GM12874 (cell line): ENCODE measurements around the gene EXOC3L2.

ENCODE experiments used
- TF ChIP-seq, protein P1 (sequence below): IDR thresholded peaks from 2 replicates; pipeline ENCODE4 v1.5.1; 2011; ENCODE audit warnings: low read depth, mild to moderate bottlenecking, control low read depth, low read length, moderate library complexity; ENCODE audit not compliant: insufficient read depth

Gene EXOC3L2

DNA sequence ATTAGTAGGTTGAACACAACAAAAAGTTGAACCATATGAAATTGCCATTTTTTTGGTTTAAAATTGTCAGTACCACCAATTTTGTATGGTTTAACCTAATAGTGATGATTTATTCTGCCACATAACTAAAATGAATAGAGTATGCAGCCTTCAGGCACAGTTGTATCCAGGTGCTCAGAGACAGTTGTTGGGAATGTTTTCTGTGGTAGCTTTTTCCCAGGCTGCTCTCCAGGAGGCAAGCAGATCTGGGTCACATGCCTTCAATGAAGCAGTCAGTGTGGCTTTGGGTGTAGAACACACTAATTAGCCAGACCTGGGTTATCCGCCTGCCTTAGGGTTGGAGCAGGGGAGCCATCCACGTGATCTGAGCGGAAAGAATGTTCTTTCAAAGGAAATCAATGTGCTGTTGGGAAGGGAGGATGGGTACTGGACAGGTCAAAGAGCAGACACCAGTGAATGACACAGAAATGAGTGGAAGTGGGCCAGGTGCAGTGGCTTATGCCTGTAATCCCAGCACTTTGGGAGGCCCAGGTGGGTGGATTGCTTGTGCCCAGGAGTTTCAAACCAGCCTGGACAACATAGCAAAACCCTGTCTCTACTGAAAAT lies 34.5 kb upstream of the EXOC3L2 start:
- TF ChIP-seq, protein P1, sequence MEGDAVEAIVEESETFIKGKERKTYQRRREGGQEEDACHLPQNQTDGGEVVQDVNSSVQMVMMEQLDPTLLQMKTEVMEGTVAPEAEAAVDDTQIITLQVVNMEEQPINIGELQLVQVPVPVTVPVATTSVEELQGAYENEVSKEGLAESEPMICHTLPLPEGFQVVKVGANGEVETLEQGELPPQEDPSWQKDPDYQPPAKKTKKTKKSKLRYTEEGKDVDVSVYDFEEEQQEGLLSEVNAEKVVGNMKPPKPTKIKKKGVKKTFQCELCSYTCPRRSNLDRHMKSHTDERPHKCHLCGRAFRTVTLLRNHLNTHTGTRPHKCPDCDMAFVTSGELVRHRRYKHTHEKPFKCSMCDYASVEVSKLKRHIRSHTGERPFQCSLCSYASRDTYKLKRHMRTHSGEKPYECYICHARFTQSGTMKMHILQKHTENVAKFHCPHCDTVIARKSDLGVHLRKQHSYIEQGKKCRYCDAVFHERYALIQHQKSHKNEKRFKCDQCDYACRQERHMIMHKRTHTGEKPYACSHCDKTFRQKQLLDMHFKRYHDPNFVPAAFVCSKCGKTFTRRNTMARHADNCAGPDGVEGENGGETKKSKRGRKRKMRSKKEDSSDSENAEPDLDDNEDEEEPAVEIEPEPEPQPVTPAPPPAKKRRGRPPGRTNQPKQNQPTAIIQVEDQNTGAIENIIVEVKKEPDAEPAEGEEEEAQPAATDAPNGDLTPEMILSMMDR = no peak

- TF ChIP-seq, protein P1 = no peak
Measured at GRCh38 chr19:45278087-45278486, 32.9 kb upstream of the EXOC3L2 start.

DNA sequence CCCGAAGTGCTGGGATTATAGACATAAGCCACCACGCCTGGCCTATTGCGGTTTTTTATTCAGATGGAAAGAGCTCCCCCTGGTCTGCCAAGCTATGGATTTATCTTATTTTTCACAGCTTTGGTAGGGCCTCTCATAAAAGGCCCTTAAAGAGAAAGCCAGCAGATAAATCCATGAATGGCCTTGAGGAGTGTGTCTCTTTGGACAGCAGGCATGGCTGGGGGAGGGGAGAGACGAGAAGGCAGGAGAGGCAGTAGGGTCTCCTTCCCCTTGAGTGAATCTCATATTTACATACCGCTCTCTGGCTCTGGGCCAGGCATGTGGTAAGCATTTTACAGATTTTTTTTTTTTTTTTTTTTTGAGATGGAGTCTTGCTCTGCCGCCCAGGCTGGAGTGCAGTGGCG lies 31.1 kb upstream of the EXOC3L2 start:
- TF ChIP-seq, protein P1 = no peak

GRCh38 chr19:45275370-45275971 lies 30.3 kb upstream of the EXOC3L2 start:
- TF ChIP-seq, protein P1 = no peak

DNA sequence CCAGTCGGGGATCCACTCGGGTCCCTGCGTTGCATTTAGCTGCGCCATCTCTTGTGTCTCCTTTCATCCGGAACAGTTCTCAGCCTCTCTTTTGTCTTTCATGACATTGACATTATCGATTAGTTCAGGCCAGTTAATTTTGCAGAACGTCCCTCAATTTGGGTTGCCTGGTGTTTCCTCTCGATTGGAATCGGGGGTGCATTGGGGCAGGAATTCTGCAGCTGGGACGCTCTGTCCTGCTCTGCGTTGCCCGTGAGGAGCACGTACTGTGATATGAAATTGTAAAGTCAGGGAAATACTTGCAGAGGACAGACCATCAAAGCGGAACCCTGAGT lies 28.3 kb upstream of the EXOC3L2 start:
- TF ChIP-seq, protein P1 = no peak

DNA sequence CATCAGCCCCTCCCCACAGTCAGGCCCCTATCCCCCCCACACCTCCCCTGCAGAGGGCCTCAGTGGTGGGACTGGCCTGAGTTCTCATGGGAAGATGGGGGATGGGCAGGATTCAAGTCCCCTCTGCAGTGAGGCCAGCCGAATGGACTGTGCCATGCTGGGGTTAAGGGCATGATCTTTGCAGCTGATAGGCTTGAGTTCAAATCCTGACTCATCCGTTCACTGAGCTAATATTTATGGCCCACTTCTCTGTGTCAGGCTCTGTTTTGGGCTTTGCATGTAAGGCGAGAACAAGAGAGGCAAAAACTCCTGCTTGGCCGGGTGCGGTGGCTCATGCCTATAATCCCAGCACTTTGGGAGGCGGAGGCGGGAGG lies 26.5 kb upstream of the EXOC3L2 start:
- TF ChIP-seq, protein P1 = no peak

DNA sequence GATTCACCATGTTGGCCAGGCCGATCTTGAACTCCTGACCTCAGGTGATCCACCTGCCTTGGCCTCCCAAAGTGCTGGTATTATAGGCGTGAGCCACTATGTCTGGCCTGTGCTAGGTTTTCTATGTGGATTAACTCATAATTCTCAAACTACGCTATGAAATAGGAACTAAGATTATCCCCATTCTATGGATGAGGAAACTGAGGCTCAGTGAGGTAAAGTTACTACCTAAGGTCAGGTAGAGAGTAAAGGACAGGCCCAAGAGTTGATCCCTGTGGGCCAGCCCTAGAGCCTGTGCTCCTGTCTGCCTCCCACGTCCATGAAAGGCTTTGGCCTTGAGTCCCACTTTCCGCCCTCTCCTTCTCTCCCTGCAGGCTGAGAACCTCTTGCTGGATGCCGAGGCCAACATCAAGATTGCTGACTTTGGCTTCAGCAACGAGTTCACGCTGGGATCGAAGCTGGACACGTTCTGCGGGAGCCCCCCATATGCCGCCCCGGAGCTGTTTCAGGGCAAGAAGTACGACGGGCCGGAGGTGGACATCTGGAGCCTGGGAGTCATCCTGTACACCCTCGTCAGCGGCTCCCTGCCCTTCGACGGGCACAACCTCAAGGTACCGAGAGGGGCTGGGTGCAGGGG lies 26.0 kb upstream of the EXOC3L2 start:
- TF ChIP-seq, protein P1 = no peak
